ENCODE data around the gene HPRT1. TPM values are rescaled to one million over a fixed set of nuclear protein-coding genes. Genes with fewer than 3 reads are reported as not detected.

HPRT1 gene
- total RNA-seq, 2 experiments from 2014 or later, result 14.5 to 101 TPM

DNA sequence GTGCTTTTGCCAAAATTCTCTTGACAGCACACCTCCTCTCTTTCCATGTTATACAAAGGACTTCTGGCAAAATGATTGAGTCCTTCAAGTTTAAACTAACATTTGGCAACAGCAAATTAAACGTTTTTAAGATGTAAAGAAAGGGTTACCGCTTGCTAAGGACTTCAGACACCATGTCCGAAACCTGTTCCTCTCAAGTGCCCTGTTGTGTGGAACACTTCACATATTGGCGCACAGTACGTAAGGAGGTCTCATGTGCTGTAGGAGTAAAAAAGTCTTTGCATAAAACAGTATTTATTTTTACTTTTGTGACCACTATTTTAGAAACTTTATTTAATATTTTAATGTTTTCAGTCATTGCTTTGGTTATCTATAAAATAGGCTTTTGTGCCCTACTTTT lies 33.7 kb upstream of the HPRT1 start:
- ChIA-PET CTCF (ENCODE audit: unreplicated experiment) (no interaction called here), POLR2A (interaction anchor here (0.6 kb wide), 1 partner anchor 565 kb away, joined by 3 read pairs; no protein-coding TSS in a partner anchor)
- H3K9me3 ChIP-seq (ENCODE audit: low read length), result no peaks in the 10 kb centered on the region
- H3K79me2 ChIP-seq (ENCODE audit: insufficient read depth, low read depth, low read length), result no peaks in the 10 kb centered on the region
- no peak for DNase-seq (ENCODE audit: low spot score)
- no peaks in the 10 kb centered on the region for H3K9me2 ChIP-seq (ENCODE audit: insufficient read depth, low read length)
- intact Hi-C loops (cut with micrococcal nuclease; ENCODE audit: unreplicated experiment), result no loop called here
- H3K27ac ChIP-seq (ENCODE audit: low read depth, low read length, poor library complexity, severe bottlenecking), result no peak overlapping the region
- BruUV-seq (replicated peaks), result no TSS peak
- no peak overlapping the region for H3K4me3 ChIP-seq (ENCODE audit: low read depth, low read length, poor library complexity, severe bottlenecking)
- no peak overlapping the region for H2AFZ ChIP-seq (ENCODE audit: low read length)
- no peaks in the 10 kb centered on the region for H4K20me1 ChIP-seq (ENCODE audit: insufficient read depth, low read length)
- H3K4me2 ChIP-seq (ENCODE audit: low read length), result no peak overlapping the region
- H3K36me3 ChIP-seq (ENCODE audit: insufficient read depth, low read length), result peaks cover 68% of the 10 kb centered on the region
- H3K4me1 ChIP-seq (ENCODE audit: insufficient read depth, low read length, poor library complexity, severe bottlenecking), result no peaks in the 10 kb centered on the region
- TF ChIP-seq, protein P1, sequence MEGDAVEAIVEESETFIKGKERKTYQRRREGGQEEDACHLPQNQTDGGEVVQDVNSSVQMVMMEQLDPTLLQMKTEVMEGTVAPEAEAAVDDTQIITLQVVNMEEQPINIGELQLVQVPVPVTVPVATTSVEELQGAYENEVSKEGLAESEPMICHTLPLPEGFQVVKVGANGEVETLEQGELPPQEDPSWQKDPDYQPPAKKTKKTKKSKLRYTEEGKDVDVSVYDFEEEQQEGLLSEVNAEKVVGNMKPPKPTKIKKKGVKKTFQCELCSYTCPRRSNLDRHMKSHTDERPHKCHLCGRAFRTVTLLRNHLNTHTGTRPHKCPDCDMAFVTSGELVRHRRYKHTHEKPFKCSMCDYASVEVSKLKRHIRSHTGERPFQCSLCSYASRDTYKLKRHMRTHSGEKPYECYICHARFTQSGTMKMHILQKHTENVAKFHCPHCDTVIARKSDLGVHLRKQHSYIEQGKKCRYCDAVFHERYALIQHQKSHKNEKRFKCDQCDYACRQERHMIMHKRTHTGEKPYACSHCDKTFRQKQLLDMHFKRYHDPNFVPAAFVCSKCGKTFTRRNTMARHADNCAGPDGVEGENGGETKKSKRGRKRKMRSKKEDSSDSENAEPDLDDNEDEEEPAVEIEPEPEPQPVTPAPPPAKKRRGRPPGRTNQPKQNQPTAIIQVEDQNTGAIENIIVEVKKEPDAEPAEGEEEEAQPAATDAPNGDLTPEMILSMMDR (conservative IDR thresholded peaks at IDR 0.05; ENCODE audit: low read length), result no peak
- no peak for TF ChIP-seq EZH2phosphoT487 (IDR thresholded peaks at IDR 0.05; ENCODE audit: borderline replicate concordance, low read depth, low read length)

DNA sequence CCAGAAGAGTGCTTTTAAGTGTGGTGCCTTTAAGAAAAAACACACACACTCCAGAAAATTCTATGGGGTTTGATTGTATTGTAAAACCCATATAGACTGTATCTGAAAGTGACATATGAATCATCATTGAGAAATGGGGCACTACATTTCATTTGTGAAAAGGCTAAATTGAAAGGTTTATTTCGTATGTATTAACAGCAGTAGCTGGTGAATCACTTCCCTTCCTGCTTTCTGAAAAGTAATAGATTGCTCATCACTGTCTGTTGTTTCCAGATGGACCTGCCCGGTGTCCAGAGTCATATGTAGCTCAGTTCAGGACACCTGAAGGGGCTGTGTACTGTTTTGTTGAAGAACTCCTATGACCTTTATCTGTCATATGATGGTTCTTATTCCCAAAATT lies 28.1 kb upstream of the HPRT1 start:
- ChIA-PET CTCF (ENCODE audit: unreplicated experiment) (no interaction called here), POLR2A (no interaction called here)
- Histone ChIP-seq H3K4me2 (ENCODE audit: low read length) (no peak overlapping the region), H3K4me3 (ENCODE audit: low read depth, low read length, poor library complexity, severe bottlenecking) (no peak overlapping the region), H3K79me2 (ENCODE audit: insufficient read depth, low read depth, low read length) (no peaks in the 10 kb centered on the region), H4K20me1 (ENCODE audit: insufficient read depth, low read length) (no peaks in the 10 kb centered on the region), H3K4me1 (ENCODE audit: insufficient read depth, low read length, poor library complexity, severe bottlenecking) (no peaks in the 10 kb centered on the region), H3K9me3 (ENCODE audit: low read length) (no peaks in the 10 kb centered on the region), H2AFZ (ENCODE audit: low read length) (no peak overlapping the region), H3K27ac (ENCODE audit: low read depth, low read length, poor library complexity, severe bottlenecking) (no peak overlapping the region), H3K9me2 (ENCODE audit: insufficient read depth, low read length) (no peaks in the 10 kb centered on the region), H3K36me3 (ENCODE audit: insufficient read depth, low read length) (peaks cover 37% of the 10 kb centered on the region)
- BruUV-seq (replicated peaks), result no TSS peak
- no peak for DNase-seq (ENCODE audit: low spot score)
- intact Hi-C loops (cut with micrococcal nuclease; ENCODE audit: unreplicated experiment), result no loop called here
- no peak for TF ChIP-seq EZH2phosphoT487 (IDR thresholded peaks at IDR 0.05; ENCODE audit: borderline replicate concordance, low read depth, low read length)
- TF ChIP-seq, protein P1 (conservative IDR thresholded peaks at IDR 0.05; ENCODE audit: low read length), result no peak

DNA sequence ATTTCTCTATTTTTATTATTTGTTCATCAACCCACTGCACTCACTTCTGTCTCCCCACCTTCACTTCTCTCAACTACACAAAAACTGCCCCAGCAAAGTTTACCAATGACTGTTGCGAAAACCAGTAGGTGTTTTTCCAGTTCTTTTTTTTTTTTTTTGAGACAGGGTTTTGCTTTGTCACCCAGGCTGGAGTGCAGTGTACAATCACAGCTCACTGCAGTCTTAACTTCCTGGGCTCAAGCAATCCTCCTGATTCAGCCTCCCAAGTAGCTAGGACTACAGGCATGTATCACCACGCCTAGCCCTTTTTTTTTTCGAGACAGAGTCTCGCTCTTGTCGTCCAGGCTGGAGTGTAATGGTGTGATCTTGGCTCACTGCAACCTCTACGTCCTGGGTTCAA lies 24.1 kb upstream of the HPRT1 start:
- Histone ChIP-seq H3K9me3 (ENCODE audit: low read length) (no peaks in the 10 kb centered on the region), H4K20me1 (ENCODE audit: insufficient read depth, low read length) (no peaks in the 10 kb centered on the region), H3K79me2 (ENCODE audit: insufficient read depth, low read depth, low read length) (no peaks in the 10 kb centered on the region), H3K4me1 (ENCODE audit: insufficient read depth, low read length, poor library complexity, severe bottlenecking) (no peaks in the 10 kb centered on the region), H3K4me2 (ENCODE audit: low read length) (no peak overlapping the region), H3K9me2 (ENCODE audit: insufficient read depth, low read length) (no peaks in the 10 kb centered on the region), H2AFZ (ENCODE audit: low read length) (no peak overlapping the region), H3K36me3 (ENCODE audit: insufficient read depth, low read length) (peaks cover 5% of the 10 kb centered on the region), H3K27ac (ENCODE audit: low read depth, low read length, poor library complexity, severe bottlenecking) (no peak overlapping the region), H3K4me3 (ENCODE audit: low read depth, low read length, poor library complexity, severe bottlenecking) (no peak overlapping the region)
- BruUV-seq (replicated peaks), result no TSS peak
- CTCF ChIA-PET (ENCODE audit: unreplicated experiment), result no interaction called here
- POLR2A ChIA-PET, result no interaction called here
- DNase-seq (ENCODE audit: low spot score), result no peak
- no peak for TF ChIP-seq EZH2phosphoT487 (IDR thresholded peaks at IDR 0.05; ENCODE audit: borderline replicate concordance, low read depth, low read length)
- TF ChIP-seq, protein P1 (conservative IDR thresholded peaks at IDR 0.05; ENCODE audit: low read length), result no peak
- intact Hi-C loops (cut with micrococcal nuclease; ENCODE audit: unreplicated experiment), result no loop called here

Data from OCI-LY7 (cell line).